ENCODE results near the gene SLC12A7.

The SLC12A7 gene

GRCh38 chr5:1108865-1109174, 3.0 kb downstream of the SLC12A7 start:
- Histone ChIP-seq H4K8ac (ENCODE audit: low read depth, low read length) (no peak overlapping the region), H4K91ac (ENCODE audit: low read depth, low read length) (no peak overlapping the region), H3K79me2 (ENCODE audit: control insufficient read depth, insufficient read depth, low read length, poor library complexity) (peaks cover 3% of the 10 kb centered on the region), H3K18ac (ENCODE audit: low read length) (no peak overlapping the region), H3K14ac (ENCODE audit: low read length) (no peak overlapping the region), H2AK5ac (ENCODE audit: low read length) (no peak overlapping the region), H2BK5ac (ENCODE audit: low read depth, low read length, poor library complexity) (no peak overlapping the region), H3K4me2 (ENCODE audit: low read length) (no peak overlapping the region), H3K9ac (ENCODE audit: low read length) (no peak overlapping the region), H3K4ac (ENCODE audit: low read depth, low read length) (no peak overlapping the region), H3K27ac (ENCODE audit: low read depth, low read length) (no peak overlapping the region), H3K79me1 (ENCODE audit: low read length) (no peaks in the 10 kb centered on the region), H3K27me3 (ENCODE audit: insufficient read depth, low read length) (no peaks in the 10 kb centered on the region), H2BK12ac (ENCODE audit: low read length) (no peak overlapping the region), H4K12ac (ENCODE audit: low read depth, low read length) (no peak overlapping the region), H3K36me3 (ENCODE audit: control insufficient read depth in 1 of 2, insufficient read depth in 2 of 2, low read length in 2 of 2) (no peaks in the 10 kb centered on the region), H3K23ac (ENCODE audit: low read length) (no peak overlapping the region), H3K4me3 (ENCODE audit: low read depth, low read length) (no peak overlapping the region), H2BK120ac (ENCODE audit: insufficient read depth, low read length, poor library complexity) (no peak overlapping the region), H2AFZ (ENCODE audit: insufficient read depth, low read length, poor library complexity) (no peak overlapping the region), H3K4me1 (ENCODE audit: control insufficient read depth in 1 of 2, insufficient read depth in 2 of 2, low read length in 2 of 2) (peaks cover 4 to 8% of the 10 kb centered on the region in 2 experiments), H3K9me3 (ENCODE audit: insufficient read depth, low read depth, low read length) (no peaks in the 10 kb centered on the region)
- WGBS (ENCODE audit: extremely low coverage, insufficient coverage, insufficient read length) = no CpG with 5 or more reads among the region's 11 CpGs
- peak in 1 of 2 donors; percentile 6 for DNase-seq

GRCh38 chr5:1108023-1108864, 3.6 kb downstream of the SLC12A7 start:
- no peak overlapping the region for H4K91ac ChIP-seq (ENCODE audit: low read depth, low read length)
- H2BK120ac ChIP-seq (ENCODE audit: insufficient read depth, low read length, poor library complexity) = no peak overlapping the region
- H3K79me2 ChIP-seq (ENCODE audit: control insufficient read depth, insufficient read depth, low read length, poor library complexity) = peaks cover 3% of the 10 kb centered on the region
- H3K4me1 ChIP-seq (ENCODE audit: control insufficient read depth in 1 of 2, insufficient read depth in 2 of 2, low read length in 2 of 2) = peaks cover 4 to 8% of the 10 kb centered on the region in 2 experiments
- no peak overlapping the region for H4K12ac ChIP-seq (ENCODE audit: low read depth, low read length)
- H3K4me3 ChIP-seq (ENCODE audit: low read depth, low read length) = peak overlapping the region; percentile 50
- no peak overlapping the region for H2AK5ac ChIP-seq (ENCODE audit: low read length)
- H3K79me1 ChIP-seq (ENCODE audit: low read length) = no peaks in the 10 kb centered on the region
- H3K14ac ChIP-seq (ENCODE audit: low read length) = no peak overlapping the region
- DNase-seq = no peak
- no peak overlapping the region for H3K27ac ChIP-seq (ENCODE audit: low read depth, low read length)
- no peak overlapping the region for H3K18ac ChIP-seq (ENCODE audit: low read length)
- no peak overlapping the region for H4K8ac ChIP-seq (ENCODE audit: low read depth, low read length)
- H2AFZ ChIP-seq (ENCODE audit: insufficient read depth, low read length, poor library complexity) = no peak overlapping the region
- no peak overlapping the region for H3K4ac ChIP-seq (ENCODE audit: low read depth, low read length)
- H3K27me3 ChIP-seq (ENCODE audit: insufficient read depth, low read length) = no peaks in the 10 kb centered on the region
- no peak overlapping the region for H3K4me2 ChIP-seq (ENCODE audit: low read length)
- H3K23ac ChIP-seq (ENCODE audit: low read length) = no peak overlapping the region
- no peak overlapping the region for H2BK5ac ChIP-seq (ENCODE audit: low read depth, low read length, poor library complexity)
- no peaks in the 10 kb centered on the region for H3K36me3 ChIP-seq (ENCODE audit: control insufficient read depth in 1 of 2, insufficient read depth in 2 of 2, low read length in 2 of 2)
- no CpG with 5 or more reads among the region's 39 CpGs for WGBS (ENCODE audit: extremely low coverage, insufficient coverage, insufficient read length)
- H3K9me3 ChIP-seq (ENCODE audit: insufficient read depth, low read depth, low read length) = no peaks in the 10 kb centered on the region
- H2BK12ac ChIP-seq (ENCODE audit: low read length) = no peak overlapping the region
- no peak overlapping the region for H3K9ac ChIP-seq (ENCODE audit: low read length)

- no peak overlapping the region for H2AFZ ChIP-seq (ENCODE audit: insufficient read depth, low read length, poor library complexity)
- no peak overlapping the region for H3K14ac ChIP-seq (ENCODE audit: low read length)
- H2BK5ac ChIP-seq (ENCODE audit: low read depth, low read length, poor library complexity) = no peak overlapping the region
- no peak overlapping the region for H2AK5ac ChIP-seq (ENCODE audit: low read length)
- H4K91ac ChIP-seq (ENCODE audit: low read depth, low read length) = no peak overlapping the region
- no peak overlapping the region for H4K12ac ChIP-seq (ENCODE audit: low read depth, low read length)
- H4K8ac ChIP-seq (ENCODE audit: low read depth, low read length) = no peak overlapping the region
- peak overlapping the region; percentile 50 for H3K4me3 ChIP-seq (ENCODE audit: low read depth, low read length)
- peaks cover 3% of the 10 kb centered on the region for H3K79me2 ChIP-seq (ENCODE audit: control insufficient read depth, insufficient read depth, low read length, poor library complexity)
- WGBS (ENCODE audit: extremely low coverage, insufficient coverage, insufficient read length) = no CpG with 5 or more reads among the region's 26 CpGs
- H3K27ac ChIP-seq (ENCODE audit: low read depth, low read length) = no peak overlapping the region
- H2BK120ac ChIP-seq (ENCODE audit: insufficient read depth, low read length, poor library complexity) = no peak overlapping the region
- H3K9me3 ChIP-seq (ENCODE audit: insufficient read depth, low read depth, low read length) = no peaks in the 10 kb centered on the region
- no peak overlapping the region for H3K4ac ChIP-seq (ENCODE audit: low read depth, low read length)
- no peak overlapping the region for H2BK12ac ChIP-seq (ENCODE audit: low read length)
- H3K18ac ChIP-seq (ENCODE audit: low read length) = no peak overlapping the region
- peaks cover 6 to 10% of the 10 kb centered on the region in 2 experiments for H3K4me1 ChIP-seq (ENCODE audit: control insufficient read depth in 1 of 2, insufficient read depth in 2 of 2, low read length in 2 of 2)
- no peaks in the 10 kb centered on the region for H3K27me3 ChIP-seq (ENCODE audit: insufficient read depth, low read length)
- no peak overlapping the region for H3K23ac ChIP-seq (ENCODE audit: low read length)
- no peaks in the 10 kb centered on the region for H3K36me3 ChIP-seq (ENCODE audit: control insufficient read depth in 1 of 2, insufficient read depth in 2 of 2, low read length in 2 of 2)
- no peak for DNase-seq
- no peak overlapping the region for H3K9ac ChIP-seq (ENCODE audit: low read length)
- no peak overlapping the region for H3K4me2 ChIP-seq (ENCODE audit: low read length)
- H3K79me1 ChIP-seq (ENCODE audit: low read length) = no peaks in the 10 kb centered on the region
Measured at GRCh38 chr5:1107167-1108022, 4.5 kb downstream of the SLC12A7 start.

GRCh38 chr5:1106385-1107166, 5.3 kb downstream of the SLC12A7 start:
- DNase-seq = no peak
- peaks cover 6 to 8% of the 10 kb centered on the region in 2 experiments for H3K4me1 ChIP-seq (ENCODE audit: control insufficient read depth in 1 of 2, insufficient read depth in 2 of 2, low read length in 2 of 2)
- H3K27me3 ChIP-seq (ENCODE audit: insufficient read depth, low read length) = no peaks in the 10 kb centered on the region
- no peak overlapping the region for H2AFZ ChIP-seq (ENCODE audit: insufficient read depth, low read length, poor library complexity)
- no peak overlapping the region for H3K23ac ChIP-seq (ENCODE audit: low read length)
- H2BK5ac ChIP-seq (ENCODE audit: low read depth, low read length, poor library complexity) = no peak overlapping the region
- no peak overlapping the region for H4K91ac ChIP-seq (ENCODE audit: low read depth, low read length)
- H3K79me1 ChIP-seq (ENCODE audit: low read length) = no peaks in the 10 kb centered on the region
- no peak overlapping the region for H3K18ac ChIP-seq (ENCODE audit: low read length)
- no peak overlapping the region for H4K12ac ChIP-seq (ENCODE audit: low read depth, low read length)
- no peak overlapping the region for H3K27ac ChIP-seq (ENCODE audit: low read depth, low read length)
- no peak overlapping the region for H3K4me3 ChIP-seq (ENCODE audit: low read depth, low read length)
- no peak overlapping the region for H3K4ac ChIP-seq (ENCODE audit: low read depth, low read length)
- H3K9ac ChIP-seq (ENCODE audit: low read length) = no peak overlapping the region
- no peak overlapping the region for H2BK120ac ChIP-seq (ENCODE audit: insufficient read depth, low read length, poor library complexity)
- no peaks in the 10 kb centered on the region for H3K36me3 ChIP-seq (ENCODE audit: control insufficient read depth in 1 of 2, insufficient read depth in 2 of 2, low read length in 2 of 2)
- no peak overlapping the region for H2BK12ac ChIP-seq (ENCODE audit: low read length)
- WGBS (ENCODE audit: extremely low coverage, insufficient coverage, insufficient read length) = no CpG with 5 or more reads among the region's 23 CpGs
- no peaks in the 10 kb centered on the region for H3K9me3 ChIP-seq (ENCODE audit: insufficient read depth, low read depth, low read length)
- H3K4me2 ChIP-seq (ENCODE audit: low read length) = no peak overlapping the region
- H3K14ac ChIP-seq (ENCODE audit: low read length) = no peak overlapping the region
- H4K8ac ChIP-seq (ENCODE audit: low read depth, low read length) = no peak overlapping the region
- peaks cover 3% of the 10 kb centered on the region for H3K79me2 ChIP-seq (ENCODE audit: control insufficient read depth, insufficient read depth, low read length, poor library complexity)
- no peak overlapping the region for H2AK5ac ChIP-seq (ENCODE audit: low read length)

Measured in trophoblast cell (in vitro differentiated cells and primary cell).